ENCODE measurements around the gene BNC2. TPM values are rescaled to one million over a fixed set of nuclear protein-coding genes. Genes with fewer than 3 reads are reported as not detected.
A peak's percentile ranks its signal among the peaks of the same experiment; 100 is the strongest.

Gene BNC2
- total RNA-seq, 1 experiment from 2014 or later = 43.6 TPM

DNA sequence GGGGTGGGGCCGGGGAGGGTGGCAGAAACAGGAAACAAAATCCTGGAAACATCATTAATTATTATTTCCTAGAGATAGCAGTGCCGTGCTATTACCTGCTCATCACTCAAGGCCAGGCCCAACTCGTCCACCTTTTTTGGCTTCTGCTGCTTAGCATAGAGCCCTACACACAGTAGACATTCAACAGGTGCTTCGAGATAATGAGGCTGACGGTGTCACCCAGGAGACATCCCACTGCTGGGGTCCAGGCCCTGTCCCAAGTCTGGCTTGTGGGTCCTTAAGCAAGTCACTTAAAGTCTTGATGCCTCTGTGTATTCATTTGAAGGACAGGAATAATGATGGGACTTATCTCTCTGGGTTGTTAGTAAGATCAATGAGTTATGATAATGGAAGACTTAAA lies 506.6 kb downstream of the BNC2 start:
- no peak overlapping the region for H3K9ac ChIP-seq (ENCODE audit: extremely low read depth, insufficient read length, low read length)
- no peak overlapping the region for H3K4me2 ChIP-seq (ENCODE audit: insufficient read depth, insufficient read length, low read length)
- H3K27ac Mint-ChIP-seq = no peak overlapping the region; a peak in 1 of 7 replicates
- peaks cover 4 to 5% (median 5%) of the 10 kb centered on the region in 3 experiments; a peak in 6 of 7 replicates for H3K36me3 Mint-ChIP-seq (ENCODE audit: insufficient read depth in 1 of 3, low read depth in 3 of 3)
- whole genome bisulfite sequencing (ENCODE audit: extremely low coverage, insufficient read length, low lambda C conversion rate) = no CpG with 5 or more reads among the region's 5 CpGs
- H3K4me1 Mint-ChIP-seq = peaks cover 8 to 9% of the 10 kb centered on the region in 2 experiments
- H2BK15ac ChIP-seq (ENCODE audit: low read depth, low read length) = no peak overlapping the region
- no peak overlapping the region for H3K18ac ChIP-seq (ENCODE audit: insufficient read length, low read depth, low read length)
- TF ChIP-seq, protein P1, sequence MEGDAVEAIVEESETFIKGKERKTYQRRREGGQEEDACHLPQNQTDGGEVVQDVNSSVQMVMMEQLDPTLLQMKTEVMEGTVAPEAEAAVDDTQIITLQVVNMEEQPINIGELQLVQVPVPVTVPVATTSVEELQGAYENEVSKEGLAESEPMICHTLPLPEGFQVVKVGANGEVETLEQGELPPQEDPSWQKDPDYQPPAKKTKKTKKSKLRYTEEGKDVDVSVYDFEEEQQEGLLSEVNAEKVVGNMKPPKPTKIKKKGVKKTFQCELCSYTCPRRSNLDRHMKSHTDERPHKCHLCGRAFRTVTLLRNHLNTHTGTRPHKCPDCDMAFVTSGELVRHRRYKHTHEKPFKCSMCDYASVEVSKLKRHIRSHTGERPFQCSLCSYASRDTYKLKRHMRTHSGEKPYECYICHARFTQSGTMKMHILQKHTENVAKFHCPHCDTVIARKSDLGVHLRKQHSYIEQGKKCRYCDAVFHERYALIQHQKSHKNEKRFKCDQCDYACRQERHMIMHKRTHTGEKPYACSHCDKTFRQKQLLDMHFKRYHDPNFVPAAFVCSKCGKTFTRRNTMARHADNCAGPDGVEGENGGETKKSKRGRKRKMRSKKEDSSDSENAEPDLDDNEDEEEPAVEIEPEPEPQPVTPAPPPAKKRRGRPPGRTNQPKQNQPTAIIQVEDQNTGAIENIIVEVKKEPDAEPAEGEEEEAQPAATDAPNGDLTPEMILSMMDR (conservative IDR thresholded peaks at IDR 0.05) = no peak
- DNase-seq = peak; percentile 13
- H3K27me3 Mint-ChIP-seq (ENCODE audit: low read depth) = no peaks in the 10 kb centered on the region
- H2AFZ ChIP-seq (ENCODE audit: low read length) = no peak overlapping the region
- H3K79me1 ChIP-seq (ENCODE audit: insufficient read depth, low read depth, low read length, poor library complexity, severe bottlenecking) = no peaks in the 10 kb centered on the region
- H2AK5ac ChIP-seq (ENCODE audit: insufficient read length, low read length) = no peak overlapping the region
- H4K91ac ChIP-seq (ENCODE audit: insufficient read length, low read depth, low read length) = no peak overlapping the region
- no peak overlapping the region for H3K4me3 Mint-ChIP-seq
- no peak overlapping the region for H3K56ac ChIP-seq (ENCODE audit: insufficient read length, low read depth, low read length)
- H4K8ac ChIP-seq (replicated peaks; ENCODE audit: insufficient read length, low read depth, low read length) = no peak overlapping the region
- no peaks in the 10 kb centered on the region for H3K23me2 ChIP-seq (ENCODE audit: insufficient read length, low read depth, low read length, poor library complexity, severe bottlenecking)
- H2BK12ac ChIP-seq (ENCODE audit: insufficient read length, low read depth, low read length) = no peak overlapping the region
- no peaks in the 10 kb centered on the region for H4K20me1 ChIP-seq (ENCODE audit: control insufficient read depth, insufficient read depth, insufficient read length)
- no peak overlapping the region for H3K14ac ChIP-seq (ENCODE audit: insufficient read depth, low read length)
- H3K9me3 ChIP-seq (ENCODE audit: control insufficient read depth, low read depth, low read length) = no peaks in the 10 kb centered on the region
- peaks cover 3 to 9% of the 10 kb centered on the region in 2 experiments; a peak in 3 of 5 replicates for H3K9me3 Mint-ChIP-seq
- H4K5ac ChIP-seq (ENCODE audit: insufficient read length, low read depth, low read length) = no peak overlapping the region
- no peaks in the 10 kb centered on the region for H3K79me2 ChIP-seq (ENCODE audit: insufficient read depth, low read length)
- no peaks in the 10 kb centered on the region; the same call in 1 of the 2 replicates for H3K4me1 ChIP-seq (ENCODE audit: insufficient read depth, low read length)
- no peaks in the 10 kb centered on the region for H3K27me3 ChIP-seq (ENCODE audit: insufficient read depth, low read length)
- H3K4ac ChIP-seq (ENCODE audit: low read depth, low read length) = no peak overlapping the region
- no peak overlapping the region for H2BK120ac ChIP-seq (ENCODE audit: low read depth, low read length, poor library complexity, severe bottlenecking)
- no peak overlapping the region for H2BK5ac ChIP-seq (ENCODE audit: insufficient read length, low read length)
- H3T11ph ChIP-seq (ENCODE audit: low read length) = no peak overlapping the region
- no peak overlapping the region for H3K27ac ChIP-seq (ENCODE audit: insufficient read length, low read depth, low read length)
- no peak overlapping the region for H3K23ac ChIP-seq (ENCODE audit: insufficient read length, low read depth, low read length)
- no peak overlapping the region for H2BK20ac ChIP-seq (ENCODE audit: low read depth, low read length, poor library complexity, severe bottlenecking)

Data from H9 (cell line).